H9 (cell line): ENCODE data around the gene PEX14. TPM values are rescaled to one million over a fixed set of nuclear protein-coding genes. Genes with fewer than 3 reads are reported as not detected.

Experiments used
- DNase-seq: peaks from one replicate; pipeline ENCODE4 v3.0.0-alpha.2; 2017
- H2AFZ ChIP-seq: one replicate; pipeline ENCODE4 v1.6.1; 2013; ENCODE audit warnings: mild to moderate bottlenecking, low read length, control low read depth, moderate library complexity
- H2AK5ac ChIP-seq: 2 replicates; pipeline ENCODE4 v1.6.1; 2013; ENCODE audit warnings: low read length, control low read depth, mixed read lengths; ENCODE audit not compliant: insufficient read length
- H2BK120ac ChIP-seq: one replicate; pipeline ENCODE4 v1.6.1; 2013; ENCODE audit warnings: low read depth, mild to moderate bottlenecking, low read length, control low read depth, inconsistent platforms; ENCODE audit not compliant: poor library complexity, severe bottlenecking
- H2BK12ac ChIP-seq: 2 replicates; pipeline ENCODE4 v1.6.1; 2013; ENCODE audit warnings: low read length, control low read depth, mixed read lengths, low read depth; ENCODE audit not compliant: insufficient read length
- H2BK15ac ChIP-seq: 2 replicates; pipeline ENCODE4 v1.6.1; 2013; ENCODE audit warnings: low read depth, low read length, control low read depth
- H2BK20ac ChIP-seq: one replicate; pipeline ENCODE4 v1.6.1; 2013; ENCODE audit warnings: low read depth, mild to moderate bottlenecking, low read length, control low read depth, inconsistent platforms; ENCODE audit not compliant: poor library complexity, severe bottlenecking
- H2BK5ac ChIP-seq: 2 replicates; pipeline ENCODE4 v1.6.1; 2013; ENCODE audit warnings: low read length, control low read depth, mixed read lengths; ENCODE audit not compliant: insufficient read length
- H3K14ac ChIP-seq: 2 replicates; pipeline ENCODE4 v1.6.1; 2013; ENCODE audit warnings: low read length, control low read depth; ENCODE audit not compliant: insufficient read depth
- H3K18ac ChIP-seq: 2 replicates; pipeline ENCODE4 v1.6.1; 2013; ENCODE audit warnings: low read depth, mild to moderate bottlenecking, mixed read lengths, low read length, control low read depth; ENCODE audit not compliant: insufficient read length
- H3K23ac ChIP-seq: 2 replicates; pipeline ENCODE4 v1.6.1; 2013; ENCODE audit warnings: low read length, control low read depth, mixed read lengths, low read depth; ENCODE audit not compliant: insufficient read length
- H3K23me2 ChIP-seq: 2 replicates; pipeline ENCODE4 v1.6.1; 2013; ENCODE audit warnings: low read depth, mild to moderate bottlenecking, mixed read lengths, low read length, control low read depth; ENCODE audit not compliant: insufficient read length, poor library complexity, severe bottlenecking
- H3K27ac ChIP-seq: 2 replicates; pipeline ENCODE4 v1.5.1; 2013; ENCODE audit warnings: low read length, control low read depth, mixed read lengths, low read depth; ENCODE audit not compliant: insufficient read length
- H3K27me3 ChIP-seq: 2 replicates; pipeline ENCODE4 v1.6.1; 2013; ENCODE audit warnings: low read length, control low read depth, inconsistent platforms; ENCODE audit not compliant: insufficient read depth
- H3K4ac ChIP-seq: 2 replicates; pipeline ENCODE4 v1.6.1; 2013; ENCODE audit warnings: low read depth, mild to moderate bottlenecking, control low read depth, inconsistent platforms, low read length, moderate library complexity
- H3K4me1 ChIP-seq: 2 replicates; pipeline ENCODE4 v1.6.1; 2013; ENCODE audit warnings: low read length, control low read depth, inconsistent platforms; ENCODE audit not compliant: insufficient read depth
- H3K4me2 ChIP-seq: 2 replicates; pipeline ENCODE4 v1.6.1; 2013; ENCODE audit warnings: low read length, control low read depth, mixed read lengths; ENCODE audit not compliant: insufficient read length, insufficient read depth
- H3K56ac ChIP-seq: 2 replicates; pipeline ENCODE4 v1.6.1; 2013; ENCODE audit warnings: low read depth, mild to moderate bottlenecking, mixed read lengths, low read length, control low read depth; ENCODE audit not compliant: insufficient read length
- H3K79me1 ChIP-seq: 2 replicates; pipeline ENCODE4 v1.6.1; 2013; ENCODE audit warnings: low read depth, mild to moderate bottlenecking, moderate library complexity, low read length, control low read depth, inconsistent platforms; ENCODE audit not compliant: insufficient read depth, poor library complexity, severe bottlenecking
- H3K79me2 ChIP-seq: 2 replicates; pipeline ENCODE4 v1.6.1; 2013; ENCODE audit warnings: low read length, control low read depth, inconsistent platforms; ENCODE audit not compliant: insufficient read depth
- H3K9ac ChIP-seq: 2 replicates; pipeline ENCODE4 v1.6.1; 2013; ENCODE audit warnings: low read length, control low read depth, mixed read lengths; ENCODE audit not compliant: insufficient read length; ENCODE audit errors: extremely low read depth
- H3K9me3 ChIP-seq: one replicate; pipeline ENCODE4 v1.6.1; 2013; ENCODE audit warnings: low read depth, low read length, inconsistent platforms; ENCODE audit not compliant: control insufficient read depth
- H3T11ph ChIP-seq: one replicate; pipeline ENCODE4 v1.6.1; 2013; ENCODE audit warnings: mild to moderate bottlenecking, low read length, control low read depth, inconsistent platforms
- H4K20me1 ChIP-seq: one replicate; pipeline ENCODE4 v1.6.1; 2013; ENCODE audit not compliant: control insufficient read depth, insufficient read length, insufficient read depth
- H4K5ac ChIP-seq: 2 replicates; pipeline ENCODE4 v1.6.1; 2013; ENCODE audit warnings: low read depth, mild to moderate bottlenecking, mixed read lengths, low read length, control low read depth; ENCODE audit not compliant: insufficient read length
- H4K8ac ChIP-seq: replicated peaks from 2 replicates; pipeline ENCODE4 v1.6.1; 2013; ENCODE audit warnings: low read length, control low read depth, mixed read lengths, low read depth; ENCODE audit not compliant: insufficient read length
- H4K91ac ChIP-seq: 2 replicates; pipeline ENCODE4 v1.6.1; 2013; ENCODE audit warnings: low read depth, mild to moderate bottlenecking, moderate library complexity, mixed read lengths, low read length, control low read depth; ENCODE audit not compliant: insufficient read length
- H3K27ac Mint-ChIP-seq, 3 experiments: 2 replicates in 2 of 3; 3 replicates in 1 of 3; pipeline ENCODE4 v1.8.0; 2020 to 2021; ENCODE audit warnings: mixed read lengths in 3 of 3, mild to moderate bottlenecking in 1 of 3, moderate library complexity in 1 of 3
- H3K27me3 Mint-ChIP-seq: 2 replicates; pipeline ENCODE4 v1.8.0; 2021; ENCODE audit warnings: low read depth, mild to moderate bottlenecking, moderate library complexity, mixed read lengths
- H3K36me3 Mint-ChIP-seq, 3 experiments: 2 replicates in 2 of 3; 3 replicates in 1 of 3; pipeline ENCODE4 v1.8.0; 2020 to 2021; ENCODE audit warnings: low read depth in 3 of 3, mixed read lengths in 3 of 3; ENCODE audit not compliant: insufficient read depth in 1 of 3
- H3K4me1 Mint-ChIP-seq, 2 experiments: 2 replicates each; pipeline ENCODE4 v1.8.0; 2020; ENCODE audit warnings: mixed read lengths in 2 of 2
- H3K4me3 Mint-ChIP-seq, 2 experiments: 2 replicates in 1 of 2; 3 replicates in 1 of 2; pipeline ENCODE4 v1.8.0; 2020 to 2021; ENCODE audit warnings: mild to moderate bottlenecking in 2 of 2, mixed read lengths in 2 of 2, moderate library complexity in 1 of 2
- H3K9me3 Mint-ChIP-seq, 2 experiments: 2 replicates in 1 of 2; 3 replicates in 1 of 2; pipeline ENCODE4 v1.8.0; 2020; ENCODE audit warnings: mild to moderate bottlenecking in 2 of 2, mixed read lengths in 2 of 2, moderate library complexity in 1 of 2
- CTCF ChIP-seq: fragments of 200-600 bp; sonication (generic); conservative IDR thresholded peaks from 3 replicates; pipeline ENCODE4 v1.8.0; 2021; ENCODE audit warnings: antibody characterized with exemption, mild to moderate bottlenecking
- total RNA-seq: library from RNA; stranded (reverse); gene quantifications from 2 replicates; pipeline ENCODE4 v1.2.1, GENCODE V29; 2021

Gene PEX14
- total RNA-seq, 1 experiment from 2014 or later, result 23.9 TPM

GRCh38 chr1:10561497-10561896, 86.7 kb downstream of the PEX14 start:
- H4K91ac ChIP-seq, result no peak overlapping the region
- H2AK5ac ChIP-seq, result no peak overlapping the region
- no peak overlapping the region for H3K56ac ChIP-seq
- no peak overlapping the region for H2BK5ac ChIP-seq
- Mint-ChIP-seq H3K27ac (peak overlapping the region in 1 of 3 experiments; percentile 58; a peak in 1 of 7 replicates), H3K27me3 (no peaks in the 10 kb centered on the region), H3K9me3 (peaks cover 10 to 13% of the 10 kb centered on the region in 2 experiments), H3K4me1 (peaks cover 8 to 20% of the 10 kb centered on the region in 2 experiments), H3K4me3 (no peak overlapping the region), H3K36me3 (peaks cover 7 to 17% (median 12%) of the 10 kb centered on the region in 3 experiments)
- H2BK120ac ChIP-seq, result no peak overlapping the region
- H3K27me3 ChIP-seq, result no peaks in the 10 kb centered on the region
- TF ChIP-seq CTCF, result no peak
- no peak overlapping the region for H3K4me2 ChIP-seq
- no peak overlapping the region for H2AFZ ChIP-seq
- no peak overlapping the region for H3K4ac ChIP-seq
- no peaks in the 10 kb centered on the region for H3K23me2 ChIP-seq
- no peak overlapping the region for H4K8ac ChIP-seq
- no peak overlapping the region for H4K5ac ChIP-seq
- no peaks in the 10 kb centered on the region for H3K9me3 ChIP-seq
- no peak overlapping the region for H3K23ac ChIP-seq
- H3K79me2 ChIP-seq, result no peaks in the 10 kb centered on the region
- H3T11ph ChIP-seq, result no peak overlapping the region
- no peak overlapping the region for H3K27ac ChIP-seq
- H3K14ac ChIP-seq, result no peak overlapping the region
- H3K4me1 ChIP-seq, result no peaks in the 10 kb centered on the region; the same call in 1 of the 2 replicates
- no peaks in the 10 kb centered on the region for H4K20me1 ChIP-seq
- no peak overlapping the region for H2BK12ac ChIP-seq
- DNase-seq, result no peak
- H3K79me1 ChIP-seq, result no peaks in the 10 kb centered on the region
- no peak overlapping the region for H2BK20ac ChIP-seq
- H2BK15ac ChIP-seq, result no peak overlapping the region
- H3K18ac ChIP-seq, result no peak overlapping the region
- H3K9ac ChIP-seq, result no peak overlapping the region
